ENCODE results near the gene HSD3B7.

HSD3B7 gene

GRCh38 chr16:30982548-30983288 is 2.3 kb upstream of the HSD3B7 start:
- in situ Hi-C loops (cut with HindIII; ENCODE audit: low sequenced_read_pairs) = no loop called here

DNA sequence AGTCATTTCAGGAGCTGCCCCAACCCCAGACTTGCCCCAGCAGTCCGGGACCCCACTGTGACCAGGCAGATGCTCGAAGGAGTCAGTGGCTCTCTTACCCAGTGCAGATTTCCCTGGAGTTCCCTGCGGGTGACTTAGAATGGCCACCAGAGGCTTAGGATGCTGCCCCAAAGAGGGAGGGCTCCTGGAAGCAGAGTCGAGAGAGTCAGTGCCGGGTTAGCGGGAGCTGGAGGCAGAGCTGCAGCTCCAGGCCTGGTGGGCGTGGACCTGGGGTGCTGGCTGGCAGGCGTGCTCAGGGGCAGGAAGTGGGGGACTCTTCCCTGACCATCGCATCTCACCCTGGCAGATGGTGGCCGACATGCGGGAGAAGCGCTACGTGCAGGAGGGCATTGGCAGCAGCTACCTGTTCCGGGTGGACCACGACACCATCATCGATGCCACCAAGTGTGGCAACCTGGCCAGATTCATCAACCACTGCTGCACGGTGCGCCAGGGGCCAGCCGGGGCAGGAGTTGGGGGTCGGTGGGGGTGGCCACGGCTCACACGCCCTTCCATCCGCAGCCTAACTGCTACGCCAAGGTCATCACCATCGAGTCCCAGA is 1.6 kb upstream of the HSD3B7 start:
- in situ Hi-C loops (cut with HindIII; ENCODE audit: low sequenced_read_pairs) = no loop called here

DNA sequence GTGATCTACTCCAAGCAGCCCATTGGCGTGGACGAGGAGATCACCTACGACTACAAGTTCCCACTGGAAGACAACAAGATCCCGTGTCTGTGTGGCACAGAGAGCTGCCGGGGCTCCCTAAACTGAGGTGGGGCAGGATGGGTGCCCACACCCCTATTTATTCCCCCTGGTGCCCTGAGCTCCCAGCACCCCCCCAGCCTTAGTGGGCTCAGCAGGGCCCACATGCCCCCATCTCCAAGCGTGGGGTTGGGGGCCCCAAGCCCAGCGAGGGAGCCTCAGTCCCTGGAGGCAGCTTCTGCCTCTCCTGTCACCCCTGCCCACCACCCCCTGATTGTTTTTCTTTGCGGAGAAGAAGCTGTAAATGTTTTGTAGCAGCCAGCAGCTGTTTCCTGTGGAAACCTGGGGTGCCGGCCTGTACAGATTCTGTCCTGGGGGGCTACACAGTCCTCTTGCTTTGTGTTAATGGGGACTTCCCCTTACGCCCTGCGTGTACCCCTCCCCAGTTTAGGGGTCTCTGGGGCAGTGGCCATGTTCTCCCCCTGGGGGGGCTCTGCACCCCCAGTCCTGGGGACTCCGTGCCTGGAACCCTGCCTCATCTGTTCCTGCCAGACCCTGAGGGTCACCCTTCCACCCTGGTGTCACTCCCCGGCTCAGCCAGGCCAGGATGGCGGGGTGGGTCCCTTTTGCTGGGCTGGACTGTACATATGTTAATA is 953 bp upstream of the HSD3B7 start:
- in situ Hi-C loops (cut with HindIII; ENCODE audit: low sequenced_read_pairs) = no loop called here

- in situ Hi-C loops (cut with HindIII; ENCODE audit: low sequenced_read_pairs) = no loop called here
Observed at GRCh38 chr16:30985401-30986128, 558 bp downstream of the HSD3B7 start.

- in situ Hi-C loops (cut with HindIII; ENCODE audit: low sequenced_read_pairs) = no loop called here
Observed at GRCh38 chr16:30986129-30986991, 1.4 kb downstream of the HSD3B7 start.

GRCh38 chr16:30987581-30988190 is 2.7 kb downstream of the HSD3B7 start:
- in situ Hi-C loops (cut with HindIII; ENCODE audit: low sequenced_read_pairs) = no loop called here

DNA sequence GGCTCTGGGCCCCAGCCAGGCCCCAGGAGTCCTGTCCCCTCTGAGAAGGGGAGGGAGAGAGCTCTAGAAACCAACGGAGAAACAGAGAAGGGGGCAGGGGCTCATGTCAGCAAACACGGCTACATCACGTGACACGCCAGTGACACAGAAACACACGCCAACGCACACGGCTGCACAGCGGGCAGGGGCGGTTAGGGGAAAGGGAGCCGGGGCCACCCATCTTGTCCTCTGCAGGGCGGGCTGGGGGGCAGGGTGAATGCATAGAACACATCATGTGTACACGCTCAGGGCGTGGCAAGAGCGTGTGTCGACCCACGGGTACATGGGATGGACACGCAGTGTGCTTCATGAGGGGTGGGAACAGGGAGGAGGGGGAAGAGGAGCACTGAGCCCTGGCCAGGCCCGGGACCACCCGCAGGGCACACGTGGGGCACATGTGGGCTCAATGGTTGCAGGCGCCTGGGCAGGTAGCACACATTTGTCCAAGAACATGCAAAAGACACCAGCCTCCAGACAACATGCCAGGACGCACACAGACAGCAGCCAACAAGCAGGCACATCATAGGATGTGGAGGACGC is 4.6 kb downstream of the HSD3B7 start:
- in situ Hi-C loops (cut with HindIII; ENCODE audit: low sequenced_read_pairs) = no loop called here

DNA sequence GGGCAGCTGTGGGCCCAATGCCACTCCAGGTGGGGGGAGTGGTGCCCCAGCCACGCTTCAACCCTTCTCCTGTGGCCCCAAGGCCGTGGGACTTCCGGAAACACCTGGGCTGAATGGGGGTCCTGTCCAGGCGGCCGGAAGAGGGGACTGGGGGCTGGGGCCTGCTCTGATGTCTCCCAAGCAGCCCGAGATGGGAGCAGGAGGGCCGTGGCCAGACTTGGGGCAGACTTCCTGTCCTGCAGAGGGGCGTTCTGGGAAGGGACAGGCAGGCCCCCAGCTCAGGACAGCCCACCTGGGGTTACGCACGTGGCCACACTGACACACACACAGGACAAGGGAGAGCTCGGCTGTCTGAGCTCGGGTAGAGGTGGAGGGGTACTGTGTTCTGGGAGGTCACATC is 5.1 kb downstream of the HSD3B7 start:
- in situ Hi-C loops (cut with HindIII; ENCODE audit: low sequenced_read_pairs) = no loop called here

- in situ Hi-C loops (cut with HindIII; ENCODE audit: low sequenced_read_pairs) = no loop called here
Observed at GRCh38 chr16:30991052-30991451, 6.0 kb downstream of the HSD3B7 start.

DNA sequence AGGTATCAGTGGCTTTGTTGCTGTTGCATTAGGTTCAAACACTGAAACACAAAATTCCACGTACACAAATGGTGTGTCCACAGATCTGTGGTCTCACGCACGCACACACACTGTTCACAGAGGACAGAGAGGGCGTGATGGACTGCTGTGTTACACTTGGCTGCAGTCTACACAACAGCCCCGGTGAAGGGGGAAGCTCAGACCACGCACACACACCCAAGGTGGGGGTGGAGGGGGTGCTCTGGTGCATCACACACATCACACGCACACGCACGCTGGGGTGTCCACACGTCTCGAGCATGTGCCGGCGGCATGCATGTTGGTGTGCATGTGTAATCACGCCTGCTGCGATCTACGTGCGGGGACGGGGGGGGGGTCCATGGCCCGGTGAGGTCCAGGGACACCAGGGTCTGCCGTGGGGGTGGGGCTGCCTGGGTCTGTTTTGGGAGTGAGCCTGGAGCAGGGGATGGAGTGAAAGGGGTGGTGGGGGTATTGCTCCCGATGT is 7.3 kb downstream of the HSD3B7 start:
- in situ Hi-C loops (cut with HindIII; ENCODE audit: low sequenced_read_pairs) = no loop called here

DNA sequence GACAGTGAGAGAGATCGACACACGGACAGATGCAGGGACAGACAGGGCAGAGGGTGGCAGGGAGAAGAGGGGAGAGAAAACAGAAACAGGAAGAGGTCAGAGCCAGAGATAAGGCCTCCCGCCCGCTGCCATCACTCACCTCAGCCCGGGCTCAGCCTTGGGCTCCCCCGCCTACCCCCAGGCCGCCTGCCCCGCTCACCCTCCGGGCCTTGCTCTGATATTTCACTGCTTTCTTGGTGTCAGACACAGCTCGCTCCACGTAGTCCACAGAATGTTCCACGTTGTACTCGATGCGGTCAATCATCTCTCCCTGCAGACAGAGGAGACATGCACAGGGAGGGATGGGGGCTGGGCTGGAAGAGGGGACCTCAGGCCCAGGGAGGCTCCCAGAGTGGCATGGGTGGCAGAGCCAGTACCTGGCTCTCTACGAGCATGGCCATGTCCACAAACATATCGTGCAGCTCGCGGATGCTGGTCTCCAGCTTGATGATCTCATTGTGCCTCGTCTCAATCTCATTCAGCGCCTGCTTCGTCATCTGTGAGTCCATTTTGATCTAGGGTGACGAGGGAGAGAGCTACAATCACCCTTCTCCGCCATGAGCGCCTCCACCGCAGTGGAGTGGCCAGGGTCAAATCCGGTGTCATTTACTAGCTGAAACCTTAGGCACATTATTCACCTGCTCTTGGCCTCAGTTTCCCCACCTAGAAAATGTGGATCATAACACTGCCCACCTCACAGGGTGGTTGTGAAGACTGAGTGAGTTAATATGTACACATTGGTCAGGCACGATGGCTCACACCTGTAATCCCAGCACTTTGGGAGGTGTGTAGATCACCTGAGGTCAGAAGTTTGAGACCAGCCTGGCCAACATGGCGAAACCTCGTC is 8.2 kb downstream of the HSD3B7 start:
- in situ Hi-C loops (cut with HindIII; ENCODE audit: low sequenced_read_pairs) = no loop called here

DNA sequence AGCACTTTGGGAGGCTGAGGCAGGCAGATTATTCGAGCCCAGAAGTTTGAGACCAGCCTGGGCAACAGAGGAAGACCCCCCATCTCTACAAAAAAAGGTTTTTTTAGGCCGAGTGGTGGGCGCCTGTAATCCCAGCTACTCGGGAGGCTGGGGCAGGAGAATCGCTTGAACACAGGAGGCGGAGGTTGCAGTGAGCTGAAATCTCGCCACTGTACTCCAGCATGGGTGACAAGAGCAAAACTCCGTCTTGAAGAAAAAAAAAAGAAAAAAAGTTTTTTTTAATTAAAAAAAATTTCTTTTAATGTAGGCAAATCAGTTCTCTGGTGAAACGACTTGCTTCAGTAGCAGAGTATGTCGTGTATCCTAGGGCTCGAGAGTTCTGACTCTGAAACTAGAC is 10.9 kb downstream of the HSD3B7 start:
- in situ Hi-C loops (cut with HindIII; ENCODE audit: low sequenced_read_pairs) = no loop called here

DNA sequence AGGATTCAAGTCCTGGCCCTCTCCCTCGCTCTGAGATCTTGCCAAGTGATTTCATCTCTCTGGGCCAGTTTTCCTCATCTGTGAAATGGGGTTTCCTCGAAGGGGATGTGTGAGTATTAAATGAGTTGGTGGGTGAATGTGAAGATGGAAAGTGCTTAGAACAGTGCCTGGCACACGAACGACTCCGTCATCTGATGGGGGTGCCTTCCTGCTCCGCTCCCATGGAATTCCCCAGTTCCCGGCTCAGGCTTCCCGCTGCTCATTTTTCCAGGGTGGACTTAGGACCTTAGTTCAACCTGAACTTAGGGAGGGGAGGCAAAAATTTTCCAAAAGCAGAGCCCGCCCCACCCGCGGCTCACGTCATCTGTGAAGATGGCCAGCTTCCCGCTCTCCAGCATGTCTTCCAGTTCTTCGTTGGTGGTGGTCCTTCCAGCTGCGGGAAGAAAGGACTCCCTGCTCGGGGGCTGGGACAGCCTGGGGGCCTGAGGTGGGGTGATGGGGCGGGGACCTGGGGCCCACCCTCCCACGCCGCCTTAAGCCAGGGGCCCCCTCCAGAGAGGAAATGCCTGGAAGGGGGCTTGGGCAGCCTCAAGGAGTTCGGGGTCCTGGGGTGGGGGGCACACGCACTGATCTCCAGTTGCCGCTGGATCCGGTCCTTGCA is 11.4 kb downstream of the HSD3B7 start:
- in situ Hi-C loops (cut with HindIII; ENCODE audit: low sequenced_read_pairs) = no loop called here

- in situ Hi-C loops (cut with HindIII; ENCODE audit: low sequenced_read_pairs) = no loop called here
Observed at GRCh38 chr16:30996985-30997724, 12.1 kb downstream of the HSD3B7 start.

DNA sequence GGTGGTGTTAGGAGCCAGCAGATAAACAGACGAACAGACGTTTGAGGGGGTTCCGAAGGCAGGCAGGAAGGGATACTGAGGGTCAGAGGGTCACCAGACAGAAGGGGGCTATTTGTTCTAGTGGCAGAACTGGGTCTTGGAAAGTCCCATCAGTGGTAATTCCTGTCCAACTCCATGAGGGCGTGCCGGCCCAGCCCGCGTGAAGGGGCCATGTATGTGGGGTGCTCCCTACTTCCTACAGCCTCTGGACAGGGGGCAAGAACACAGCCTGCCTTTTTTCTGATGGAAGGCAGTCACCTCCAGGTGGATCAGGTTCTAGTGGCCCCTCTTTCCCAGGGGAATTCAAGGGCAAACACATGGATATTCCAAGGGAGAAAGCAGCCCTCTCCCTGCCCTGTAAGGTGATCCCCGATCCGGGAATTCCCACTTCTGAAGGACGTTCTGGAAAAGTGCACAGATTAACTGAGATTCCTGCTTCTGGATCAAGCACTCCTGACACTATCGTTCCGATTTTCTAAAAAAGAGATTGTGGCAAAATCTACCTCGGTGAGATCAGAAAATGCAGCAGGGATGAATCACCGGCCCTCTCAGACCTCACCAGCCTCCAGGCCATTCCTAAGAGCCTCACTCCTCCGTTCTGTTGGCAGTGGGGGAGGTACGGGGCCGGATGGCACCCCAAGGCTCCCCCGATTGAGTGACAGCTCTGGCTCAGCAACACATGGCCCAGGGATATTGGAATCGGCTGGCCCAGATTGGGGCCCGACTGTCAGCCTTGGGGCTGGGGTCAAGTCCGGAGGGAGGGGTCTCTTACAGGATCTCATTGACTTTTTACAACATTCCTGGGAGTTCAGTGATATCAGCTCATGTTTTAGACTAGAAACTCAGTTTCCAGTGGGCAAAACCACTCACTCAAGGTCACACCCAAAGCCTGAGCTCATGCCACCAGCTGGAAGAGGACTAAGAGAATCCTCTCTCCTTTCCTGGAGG is 13.0 kb downstream of the HSD3B7 start:
- in situ Hi-C loops (cut with HindIII; ENCODE audit: low sequenced_read_pairs) = no loop called here

All from DLD1 (cell line).